Measurements from ENCODE around the gene AMMECR1L. TPM values are rescaled to one million over a fixed set of nuclear protein-coding genes. Genes with fewer than 3 reads are reported as not detected.
A peak's percentile ranks its signal among the peaks of the same experiment; 100 is the strongest.

The AMMECR1L gene
- total and polyA plus RNA-seq, 2 of the 4 experiments (the other 2 are of a cell fraction) = 13.4 to 14.0 TPM

GRCh38 chr2:127859712-127860085, 26.1 kb downstream of the AMMECR1L start:
- TF ChIP-seq NFE2L2 (IDR thresholded peaks at IDR 0.05; ENCODE audit: low read depth, low read length) = no peak
- no peak for TF ChIP-seq CTCF (conservative IDR thresholded peaks at IDR 0.05; ENCODE audit: low read depth, low read length)
- TF ChIP-seq POLR2A (IDR thresholded peaks at IDR 0.05; ENCODE audit: low read depth, low read length) = no peak
- TF ChIP-seq MXI1 (IDR thresholded peaks at IDR 0.05; ENCODE audit: borderline replicate concordance, low read depth, low read length) = no peak
- Histone ChIP-seq H2AK5ac (ENCODE audit: low read depth, low read length) (no peak overlapping the region), H3K4ac (ENCODE audit: low read depth, low read length) (no peak overlapping the region), H4K91ac (ENCODE audit: insufficient read depth, low read depth, low read length) (no peak overlapping the region), H3K4me1 (ENCODE audit: control insufficient read depth, insufficient read depth, low read length) (peaks cover 2% of the 10 kb centered on the region; the same call in 1 of the 2 replicates), H2BK20ac (ENCODE audit: low read depth, low read length) (no peak overlapping the region), H4K20me1 (ENCODE audit: insufficient read depth, low read length) (peaks cover 23% of the 10 kb centered on the region), H3K27ac (ENCODE audit: insufficient read depth, low read length) (no peak overlapping the region), H3K18ac (ENCODE audit: low read depth, low read length) (no peak overlapping the region), H2BK5ac (ENCODE audit: low read depth, low read length, poor library complexity, severe bottlenecking) (no peak overlapping the region), H2BK120ac (ENCODE audit: low read depth, low read length) (no peak overlapping the region), H3K79me1 (ENCODE audit: low read depth in 1 of 2, low read length in 2 of 2) (peaks cover 15 to 44% of the 10 kb centered on the region in 2 experiments; a peak in 3 of 4 replicates), H3K4me3 (ENCODE audit: insufficient read depth, low read depth, low read length) (no peak overlapping the region), H2BK15ac (ENCODE audit: low read depth, low read length) (no peak overlapping the region), H3K36me3 (ENCODE audit: control insufficient read depth, insufficient read depth, low read length) (peaks cover 17% of the 10 kb centered on the region), H3K56ac (ENCODE audit: extremely low read depth, insufficient read depth, low read length) (no peak overlapping the region; the same call in 1 of the 2 replicates), H2AK9ac (replicated peaks; ENCODE audit: low read depth, low read length, poor library complexity) (no peak overlapping the region), H2AFZ (replicated peaks; ENCODE audit: low read length, poor library complexity) (no peak overlapping the region), H3K27me3 (ENCODE audit: control insufficient read depth, insufficient read depth, low read length) (no peaks in the 10 kb centered on the region), H3K9ac (ENCODE audit: low read depth, low read length) (no peak overlapping the region), H3K9me1 (ENCODE audit: insufficient read depth, low read length) (peaks cover 4% of the 10 kb centered on the region; the same call in 1 of the 2 replicates), H4K5ac (ENCODE audit: low read depth, low read length) (no peak overlapping the region), H3K14ac (replicated peaks; ENCODE audit: low read depth, low read length) (no peak overlapping the region), H4K8ac (ENCODE audit: low read depth in 2 of 2, low read length in 2 of 2) (no peak overlapping the region), H3K4me2 (ENCODE audit: low read depth, low read length) (no peak overlapping the region), H3K9me3 (ENCODE audit: control insufficient read depth, insufficient read depth, low read length) (no peaks in the 10 kb centered on the region), H3K23ac (ENCODE audit: low read depth, low read length) (0 out of 2 replicates have a peak overlapping the region, but pooled peaks have one; percentile 70)
- intact Hi-C loops (cut with micrococcal nuclease) (loop anchor here (1.0 kb wide), 1 partner anchor 157 kb away; no protein-coding TSS in a partner anchor), in situ Hi-C loops (cut with MboI; ENCODE audit: low sequenced_read_pairs) (no loop called here), dilution Hi-C loops (cut with HindIII; ENCODE audit: low sequenced_read_pairs, unreplicated experiment) (no loop called here)
- ATAC-seq (ENCODE audit: low read depth) (no peak), DNase-seq (no peak)
- no TSS peak for BruUV-seq (replicated peaks)
- ChIA-PET CTCF (no interaction called here), POLR2A (ENCODE audit: unreplicated experiment) (no interaction called here)
- WGBS, 2 experiments (ENCODE audit: extremely low coverage in 2 of 2, insufficient read length in 1 of 2) = 47% methylated on average over 7 of the region's 8 CpGs; no CpG with 5 or more reads in 1 of the 2 experiments

Measured in IMR-90 (cell line).